GM12878 (cell line): Measurements from ENCODE around the gene IQCF2. TPM values are rescaled to one million over a fixed set of nuclear protein-coding genes. Genes with fewer than 3 reads are reported as not detected.

Experiments
- ATAC-seq: fragments of 200-7000 bp; cut with Tn5 transposase; 3 replicates; pipeline ENCODE4 v1.9.1; 2020; ENCODE audit warnings: mild to moderate bottlenecking, moderate library complexity
- BruUV-seq: library from RNA; stranded (reverse); fragments of 400-500 nt; replicated peaks from 2 replicates; lab custom pipeline; 2021; lab: Mats Ljungman, UMichigan
- CTCF ChIA-PET: fragments of 300-600 bp; sonication (Branson Sonifier 250); formaldehyde crosslinking; extraction: SDS; loops from one replicate; lab custom pipeline; 2021; ENCODE audit warnings: inconsistent platforms; lab: Yijun Ruan, JAX
- POLR2A ChIA-PET: fragments of 350-600 bp; formaldehyde crosslinking; extraction: SDS; loops from one replicate; lab custom pipeline; 2021; ENCODE audit warnings: inconsistent platforms; lab: Charles Lee
- RAD21 ChIA-PET: fragments of 300-600 bp; sonication (Branson Sonifier 250); formaldehyde crosslinking; loops from one replicate; lab custom pipeline; 2023; ENCODE audit warnings: antibody characterized with exemption; ENCODE audit not compliant: unreplicated experiment; lab: Charles Lee
- SMC1A ChIA-PET: fragments of 300-600 bp; sonication (Branson Sonifier 250); formaldehyde crosslinking; loops from one replicate; lab custom pipeline; 2023; ENCODE audit not compliant: unreplicated experiment, uncharacterized antibody; lab: Charles Lee
- DNase-seq: peaks from one replicate; pipeline ENCODE4 v3.0.0-alpha.2; 2011; ENCODE audit warnings: low read depth, low spot score
- FAIRE-seq: peaks from 3 replicates; lab custom pipeline; 2011; peaks lifted over from hg19 to GRCh38; lab: Jason Lieb, UNC
- H2AFZ ChIP-seq: 2 replicates; pipeline ENCODE4 v1.6.0; 2011; ENCODE audit warnings: low read depth, low read length, control low read depth; ENCODE audit not compliant: control insufficient read depth
- H3K27ac ChIP-seq: 2 replicates; pipeline ENCODE4 v1.5.1; 2011; ENCODE audit warnings: control low read depth; ENCODE audit not compliant: control insufficient read depth, insufficient read depth
- H3K27me3 ChIP-seq, 2 experiments: replicated peaks in 1 of 2; 2 replicates each; pipeline versions ENCODE4 v1.6.0 to v1.6.1; 2011; ENCODE audit warnings: low read length in 1 of 2; ENCODE audit not compliant: control insufficient read depth in 2 of 2, insufficient read depth in 2 of 2
- H3K36me3 ChIP-seq, 2 experiments: 2 replicates each; pipeline ENCODE4 v1.5.1; 2011; ENCODE audit warnings: low read length in 1 of 2; ENCODE audit not compliant: control insufficient read depth in 2 of 2, insufficient read depth in 2 of 2
- H3K4me1 ChIP-seq: 2 replicates; pipeline ENCODE4 v1.6.1; 2011; ENCODE audit warnings: mild to moderate bottlenecking, low read length, moderate library complexity, mixed read lengths; ENCODE audit not compliant: control insufficient read depth, insufficient read depth
- H3K4me2 ChIP-seq: 2 replicates; pipeline ENCODE4 v1.6.0; 2011; ENCODE audit warnings: control low read depth; ENCODE audit not compliant: control insufficient read depth, insufficient read depth
- H3K4me3 ChIP-seq: fragments of 200-600 bp; sonication (generic); 2 replicates; pipeline ENCODE4 v1.5.1; 2016
- H3K79me2 ChIP-seq: 2 replicates; pipeline ENCODE4 v1.6.0; 2011; ENCODE audit warnings: low read length; ENCODE audit not compliant: control insufficient read depth, insufficient read depth
- H3K9ac ChIP-seq: 2 replicates; pipeline ENCODE4 v1.8.0; 2011; ENCODE audit warnings: low read length, control low read depth, mixed read lengths; ENCODE audit not compliant: control insufficient read depth, insufficient read depth
- H3K9me3 ChIP-seq: replicated peaks from 3 replicates; pipeline ENCODE4 v1.5.1; 2011; ENCODE audit warnings: mild to moderate bottlenecking, low read length; ENCODE audit not compliant: control insufficient read depth, insufficient read depth
- H4K20me1 ChIP-seq: 2 replicates; pipeline ENCODE4 v1.6.0; 2011; ENCODE audit not compliant: control insufficient read depth, insufficient read depth
- ATF2 ChIP-seq: IDR thresholded peaks from 2 replicates; pipeline ENCODE4 v1.6.1; 2012; ENCODE audit warnings: low read length, inconsistent platforms
- BHLHE40 ChIP-seq, 2 experiments: fragments of 450-650 bp in 1 of 2; IDR thresholded peaks; 2 replicates each; pipeline ENCODE4 v1.6.1; 2011 to 2017; ENCODE audit warnings: low read depth in 2 of 2, borderline replicate concordance in 1 of 2, improper control_type of control experiment in 1 of 2, low read length in 1 of 2, mild to moderate bottlenecking in 1 of 2
- CEBPB ChIP-seq, 2 experiments: fragments of 150-350 bp in 1 of 2; IDR thresholded peaks; 2 replicates each; pipeline ENCODE4 v1.6.1; 2012 to 2014; ENCODE audit warnings: low read depth in 2 of 2, low read length in 2 of 2, borderline replicate concordance in 1 of 2, inconsistent platforms in 1 of 2
- GABPA ChIP-seq: IDR thresholded peaks from 2 replicates; pipeline ENCODE4 v1.6.1; 2014; ENCODE audit warnings: antibody characterized with exemption, low read depth, mild to moderate bottlenecking, inconsistent platforms
- HDAC2 ChIP-seq: fragments of 200-600 bp; sonication (generic); IDR thresholded peaks from 2 replicates; pipeline ENCODE4 v1.6.1; 2017
- IKZF1 ChIP-seq: fragments of 450-650 bp; conservative IDR thresholded peaks from 2 replicates; pipeline ENCODE4 v1.6.1; 2017; ENCODE audit warnings: antibody characterized with exemption, mild to moderate bottlenecking
- IRF5 ChIP-seq: fragments of 450-650 bp; IDR thresholded peaks from 2 replicates; pipeline ENCODE4 v1.6.1; 2017; ENCODE audit warnings: borderline replicate concordance
- KLF5 ChIP-seq: fragments of 450-650 bp; IDR thresholded peaks from 2 replicates; pipeline ENCODE4 v1.6.1; 2014; ENCODE audit warnings: mild to moderate bottlenecking; ENCODE audit not compliant: partially characterized antibody
- NRF1 ChIP-seq: conservative IDR thresholded peaks from 2 replicates; pipeline ENCODE4 v1.6.1; 2011; ENCODE audit warnings: mild to moderate bottlenecking, low read depth, low read length, improper control_type of control experiment
- PML ChIP-seq: IDR thresholded peaks from 2 replicates; pipeline ENCODE4 v1.6.1; 2012; ENCODE audit warnings: low read length, inconsistent platforms
- SMARCA5 ChIP-seq: fragments of 450-650 bp; IDR thresholded peaks from 2 replicates; pipeline ENCODE4 v1.6.1; 2017; ENCODE audit warnings: mild to moderate bottlenecking
- SUZ12 ChIP-seq: fragments of 200-600 bp; sonication (generic); IDR thresholded peaks from one replicate; pipeline ENCODE4 v1.6.1; 2018; ENCODE audit warnings: antibody characterized with exemption, mild to moderate bottlenecking; ENCODE audit not compliant: unreplicated experiment
- YY1 ChIP-seq: IDR thresholded peaks from 2 replicates; pipeline ENCODE4 v1.6.1; 2011; ENCODE audit warnings: low read depth, mild to moderate bottlenecking, low read length
- WGBS: methylation state at CpG from one replicate; pipeline ENCODE4 v1.1.6; 2016; ENCODE audit warnings: low lambda C conversion rate; ENCODE audit not compliant: insufficient replicate concordance, insufficient coverage; ENCODE audit errors: missing lambda C conversion rate; 5-methylcytosine and 5-hydroxymethylcytosine counted together
- in situ Hi-C: fragments of 300-500 bp; cut with MboI; formaldehyde crosslinking; loops from 9 replicates; pipeline ENCODE4 v1.14.3; 2018; ENCODE audit warnings: mixed read lengths
- intact Hi-C: fragments of 100-400 bp; cut with micrococcal nuclease; formaldehyde crosslinking; loops from one replicate; pipeline ENCODE4 v1.14.2; 2022; ENCODE audit not compliant: unreplicated experiment
- polyA plus RNA-seq, 11 experiments: library from polyadenylated mRNA; depleted of rRNA in 4 of 11; unstranded in 6 of 11; stranded (reverse) in 5 of 11; fragments of >200 nt; fragmentation: Nextera tagmentation in 4 of 11; fragmentation: Illumina TruSeq in 1 of 11; extraction: Ambion mirVana in 4 of 11; extraction: Trizol in 1 of 11; gene quantifications; 1 replicate in 1 of 11; 2 replicates in 10 of 11; pipeline versions ENCODE4 v1.2.1 to v1.2.3, GENCODE V29; 2011 to 2016; ENCODE audit warnings: inconsistent platforms in 2 of 11, missing spikeins in 2 of 11, low read depth in 1 of 11
- total RNA-seq, 4 experiments: library from RNA; depleted of rRNA in 3 of 4; stranded (reverse); fragments of >200 nt in 3 of 4; fragmentation: Illumina TruSeq in 1 of 4; extraction: Trizol in 1 of 4; gene quantifications; 2 replicates each; pipeline versions ENCODE4 v1.2.1 to v1.2.3, GENCODE V29; 2013 to 2021
- TF ChIP-seq, protein P1 (sequence below): fragments of 450-650 bp; IDR thresholded peaks from 2 replicates; pipeline ENCODE4 v1.6.1; 2017; ENCODE audit warnings: low read depth, mild to moderate bottlenecking, moderate library complexity

Gene IQCF2
- total and polyA plus RNA-seq, 10 of the 15 experiments (the other 5 are each of a cell fraction or from before 2014, with no cell fraction given) = not detected

DNA sequence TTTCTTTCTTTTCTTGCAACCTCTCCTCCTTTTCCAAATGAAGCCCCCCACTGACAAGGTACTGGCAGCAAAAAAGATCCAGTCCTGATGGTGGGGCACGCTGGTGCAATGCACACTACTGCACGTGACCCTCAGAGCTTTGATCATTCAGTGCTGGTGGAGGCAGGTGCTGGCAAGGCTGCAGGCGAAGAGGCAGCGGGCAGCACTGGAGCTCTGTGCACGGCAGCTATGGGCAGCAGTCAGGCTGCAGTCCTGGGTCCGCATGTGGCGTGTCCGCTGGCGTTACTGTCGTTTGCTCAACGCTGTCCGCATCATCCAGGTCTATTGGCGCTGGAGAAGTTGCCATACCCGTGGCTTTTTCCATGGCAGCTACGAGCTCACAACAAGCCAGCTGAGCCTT lies 42.3 kb upstream of the IQCF2 start:
- TF ChIP-seq, protein P1, sequence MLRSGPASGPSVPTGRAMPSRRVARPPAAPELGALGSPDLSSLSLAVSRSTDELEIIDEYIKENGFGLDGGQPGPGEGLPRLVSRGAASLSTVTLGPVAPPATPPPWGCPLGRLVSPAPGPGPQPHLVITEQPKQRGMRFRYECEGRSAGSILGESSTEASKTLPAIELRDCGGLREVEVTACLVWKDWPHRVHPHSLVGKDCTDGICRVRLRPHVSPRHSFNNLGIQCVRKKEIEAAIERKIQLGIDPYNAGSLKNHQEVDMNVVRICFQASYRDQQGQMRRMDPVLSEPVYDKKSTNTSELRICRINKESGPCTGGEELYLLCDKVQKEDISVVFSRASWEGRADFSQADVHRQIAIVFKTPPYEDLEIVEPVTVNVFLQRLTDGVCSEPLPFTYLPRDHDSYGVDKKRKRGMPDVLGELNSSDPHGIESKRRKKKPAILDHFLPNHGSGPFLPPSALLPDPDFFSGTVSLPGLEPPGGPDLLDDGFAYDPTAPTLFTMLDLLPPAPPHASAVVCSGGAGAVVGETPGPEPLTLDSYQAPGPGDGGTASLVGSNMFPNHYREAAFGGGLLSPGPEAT = no peak
- TF ChIP-seq IRF5 (no peak), SUZ12 (no peak), YY1 (no peak), BHLHE40 (IDR thresholded peaks at IDR 0.05; ENCODE audit: borderline replicate concordance in 1 of 2, low read depth in 2 of 2, low read length in 1 of 2) (no peak), GABPA (no peak), NRF1 (no peak), PML (no peak), ATF2 (no peak), CEBPB (IDR thresholded peaks at IDR 0.05; ENCODE audit: borderline replicate concordance in 1 of 2, low read depth in 2 of 2, low read length in 2 of 2) (no peak), IKZF1 (no peak), KLF5 (no peak), HDAC2 (no peak), SMARCA5 (no peak)
- H3K4me3 ChIP-seq = no peak overlapping the region
- 45% methylated on average over 15 of the region's 15 CpGs for WGBS
- H3K9me3 ChIP-seq = no peaks in the 10 kb centered on the region; the same call in 2 of the 3 replicates
- no TSS peak for BruUV-seq
- H3K79me2 ChIP-seq = no peaks in the 10 kb centered on the region
- H3K4me2 ChIP-seq = no peak overlapping the region
- in situ Hi-C loops = no loop called here
- ATAC-seq (no peak), DNase-seq (no peak), FAIRE-seq (no peak)
- no peaks in the 10 kb centered on the region for H4K20me1 ChIP-seq
- no peak overlapping the region for H2AFZ ChIP-seq
- H3K27ac ChIP-seq = no peak overlapping the region
- intact Hi-C loops = no loop called here
- ChIA-PET SMC1A (no interaction called here), POLR2A (no interaction called here), CTCF (interaction anchor here (0.9 to 2.7 kb wide), 3 partner anchors 9 to 55 kb away, joined by 3 to 10 read pairs (median 4); no protein-coding TSS in a partner anchor), RAD21 (no interaction called here)
- no peaks in the 10 kb centered on the region for H3K4me1 ChIP-seq
- no peaks in the 10 kb centered on the region for H3K36me3 ChIP-seq
- H3K27me3 ChIP-seq = peaks cover 0 to 5% of the 10 kb centered on the region in 2 experiments; a peak in 1 of 4 replicates
- no peak overlapping the region for H3K9ac ChIP-seq
